GM23338 (cell line): Measurements from ENCODE around the gene HOXA2. TPM values are rescaled to one million over a fixed set of nuclear protein-coding genes. Genes with fewer than 3 reads are reported as not detected.

Experiments
- ATAC-seq: fragments of 200-7000 bp; cut with Tn5 transposase; 3 replicates; pipeline ENCODE4 v1.9.1; 2020
- DNase-seq: peaks from one replicate; pipeline ENCODE4 v3.0.0-alpha.2; 2015; ENCODE audit warnings: low spot score
- H2AFZ ChIP-seq: fragments of 200-600 bp; sonication (generic); 2 replicates; pipeline ENCODE4 v1.8.0; 2016; ENCODE audit warnings: antibody characterized with exemption, mild to moderate bottlenecking, moderate library complexity
- H3F3A ChIP-seq: fragments of 200-600 bp; sonication (generic); replicated peaks from 2 replicates; pipeline ENCODE4 v1.8.0; 2017; ENCODE audit warnings: antibody characterized with exemption, mixed run types, low read depth
- H3K27ac ChIP-seq: fragments of 200-600 bp; sonication (generic); 2 replicates; pipeline ENCODE4 v1.6.1; 2016; ENCODE audit warnings: low read depth
- H3K27me3 ChIP-seq: fragments of 200-600 bp; sonication (generic); 2 replicates; pipeline ENCODE4 v1.8.0; 2016; ENCODE audit warnings: mild to moderate bottlenecking, mixed run types, moderate library complexity; ENCODE audit not compliant: insufficient read depth
- H3K36me3 ChIP-seq: fragments of 200-600 bp; sonication (generic); 2 replicates; pipeline ENCODE4 v1.8.0; 2016; ENCODE audit warnings: mild to moderate bottlenecking; ENCODE audit not compliant: insufficient read depth
- H3K4me1 ChIP-seq: fragments of 200-600 bp; sonication (generic); 2 replicates; pipeline ENCODE4 v1.8.0; 2016; ENCODE audit warnings: mild to moderate bottlenecking, moderate library complexity; ENCODE audit not compliant: insufficient read depth
- H3K4me2 ChIP-seq: fragments of 200-600 bp; sonication (generic); 2 replicates; pipeline ENCODE4 v1.7.1; 2017; ENCODE audit warnings: mixed run types
- H3K4me3 ChIP-seq: fragments of 200-600 bp; sonication (generic); 2 replicates; pipeline ENCODE4 v1.6.1; 2016; ENCODE audit warnings: mixed run types
- H3K79me2 ChIP-seq: fragments of 200-600 bp; sonication (generic); replicated peaks from 2 replicates; pipeline ENCODE4 v1.8.0; 2017; ENCODE audit warnings: mild to moderate bottlenecking; ENCODE audit not compliant: insufficient read depth
- H3K9me2 ChIP-seq: fragments of 200-600 bp; sonication (generic); 2 replicates; pipeline ENCODE4 v1.8.0; 2017; ENCODE audit not compliant: insufficient read depth
- H4K20me1 ChIP-seq: fragments of 200-600 bp; sonication (generic); replicated peaks from 2 replicates; pipeline ENCODE4 v1.8.0; 2017; ENCODE audit warnings: mild to moderate bottlenecking; ENCODE audit not compliant: insufficient read depth
- H3K27ac Mint-ChIP-seq: 2 replicates; pipeline ENCODE4 v1.8.0; 2020; ENCODE audit warnings: inconsistent platforms, mild to moderate bottlenecking, moderate library complexity, mixed read lengths
- H3K27me3 Mint-ChIP-seq: 3 replicates; pipeline ENCODE4 v1.8.0; 2022; ENCODE audit warnings: low read depth, mild to moderate bottlenecking, moderate library complexity, mixed read lengths, inconsistent platforms; ENCODE audit not compliant: insufficient read depth, poor library complexity
- H3K36me3 Mint-ChIP-seq: 3 replicates; pipeline ENCODE4 v1.8.0; 2021; ENCODE audit warnings: low read depth, mild to moderate bottlenecking, inconsistent platforms, moderate library complexity, mixed read lengths
- H3K4me1 Mint-ChIP-seq: 3 replicates; pipeline ENCODE4 v1.8.0; 2020; ENCODE audit warnings: mild to moderate bottlenecking, inconsistent platforms, mixed read lengths
- H3K4me3 Mint-ChIP-seq: 3 replicates; pipeline ENCODE4 v1.8.0; 2021; ENCODE audit warnings: moderate library complexity, mild to moderate bottlenecking, inconsistent platforms, mixed read lengths
- H3K9me3 Mint-ChIP-seq: 3 replicates; pipeline ENCODE4 v1.8.0; 2020; ENCODE audit warnings: moderate library complexity, mild to moderate bottlenecking, inconsistent platforms, mixed read lengths
- CREB1 ChIP-seq: fragments of 250-450 bp; sonication (Bioruptor Pico); IDR thresholded peaks from 2 replicates; pipeline ENCODE4 v1.5.0; 2020; ENCODE audit warnings: low read depth, mild to moderate bottlenecking, moderate library complexity
- ETS1 ChIP-seq: IDR thresholded peaks from 2 replicates; pipeline ENCODE4 v1.6.1; 2016; ENCODE audit warnings: antibody characterized with exemption
- EZH2 ChIP-seq: fragments of 200-600 bp; sonication (generic); IDR thresholded peaks from one replicate; pipeline ENCODE4 v1.8.0; 2017; ENCODE audit warnings: antibody characterized with exemption, mild to moderate bottlenecking, low read depth; ENCODE audit not compliant: unreplicated experiment
- EZH2phosphoT487 ChIP-seq: fragments of 200-600 bp; sonication (generic); IDR thresholded peaks from one replicate; pipeline ENCODE4 v1.8.1; 2018; ENCODE audit warnings: antibody characterized with exemption; ENCODE audit not compliant: unreplicated experiment
- POLR2AphosphoS5 ChIP-seq: IDR thresholded peaks from 2 replicates; pipeline ENCODE4 v1.6.1; 2016; ENCODE audit warnings: antibody characterized with exemption, low read depth
- REST ChIP-seq: IDR thresholded peaks from one replicate; pipeline ENCODE4 v1.6.1; 2018; ENCODE audit warnings: antibody characterized with exemption; ENCODE audit not compliant: unreplicated experiment
- ZNF114 ChIP-seq: fragments of 250-450 bp; sonication (Bioruptor Pico); IDR thresholded peaks from 2 replicates; pipeline ENCODE4 v1.5.0; 2020; ENCODE audit warnings: mild to moderate bottlenecking, moderate library complexity
- ZNF331 ChIP-seq: fragments of 250-450 bp; sonication (Bioruptor Pico); IDR thresholded peaks from 2 replicates; pipeline ENCODE4 v1.5.0; 2020; ENCODE audit warnings: low read depth, mild to moderate bottlenecking, moderate library complexity
- polyA plus RNA-seq: library from polyadenylated mRNA; unstranded; fragments of >200 nt; fragmentation: Nextera tagmentation; extraction: Ambion mirVana; gene quantifications from 2 replicates; pipeline ENCODE4 v1.2.1, GENCODE V29; 2016
- total RNA-seq: library from RNA; depleted of rRNA; stranded (reverse); fragments of >200 nt; shearing (Covaris generic); gene quantifications from 2 replicates; pipeline ENCODE4 v1.2.3, GENCODE V29; 2014
- TF ChIP-seq, protein P1 (sequence below), 2 experiments: fragments of 200-600 bp in 1 of 2; sonication (generic) in 1 of 2; conservative IDR thresholded peaks; 2 replicates each; pipeline versions ENCODE4 v1.5.1 to v1.6.1; 2016 to 2017; ENCODE audit warnings: antibody characterized with exemption in 2 of 2, low read depth in 2 of 2, mild to moderate bottlenecking in 2 of 2, moderate library complexity in 1 of 2

Gene HOXA2
- total and polyA plus RNA-seq, 2 experiments from 2014 or later = not detected

- Mint-ChIP-seq H3K27ac (no peak overlapping the region), H3K36me3 (no peaks in the 10 kb centered on the region; the same call in 2 of the 3 replicates), H3K9me3 (peaks cover 28% of the 10 kb centered on the region), H3K4me3 (no peak overlapping the region; the same call in 2 of the 3 replicates), H3K27me3 (peaks cover 100% of the 10 kb centered on the region), H3K4me1 (peaks cover 20% of the 10 kb centered on the region)
- TF ChIP-seq EZH2 = peak; percentile 94
- TF ChIP-seq, protein P1, sequence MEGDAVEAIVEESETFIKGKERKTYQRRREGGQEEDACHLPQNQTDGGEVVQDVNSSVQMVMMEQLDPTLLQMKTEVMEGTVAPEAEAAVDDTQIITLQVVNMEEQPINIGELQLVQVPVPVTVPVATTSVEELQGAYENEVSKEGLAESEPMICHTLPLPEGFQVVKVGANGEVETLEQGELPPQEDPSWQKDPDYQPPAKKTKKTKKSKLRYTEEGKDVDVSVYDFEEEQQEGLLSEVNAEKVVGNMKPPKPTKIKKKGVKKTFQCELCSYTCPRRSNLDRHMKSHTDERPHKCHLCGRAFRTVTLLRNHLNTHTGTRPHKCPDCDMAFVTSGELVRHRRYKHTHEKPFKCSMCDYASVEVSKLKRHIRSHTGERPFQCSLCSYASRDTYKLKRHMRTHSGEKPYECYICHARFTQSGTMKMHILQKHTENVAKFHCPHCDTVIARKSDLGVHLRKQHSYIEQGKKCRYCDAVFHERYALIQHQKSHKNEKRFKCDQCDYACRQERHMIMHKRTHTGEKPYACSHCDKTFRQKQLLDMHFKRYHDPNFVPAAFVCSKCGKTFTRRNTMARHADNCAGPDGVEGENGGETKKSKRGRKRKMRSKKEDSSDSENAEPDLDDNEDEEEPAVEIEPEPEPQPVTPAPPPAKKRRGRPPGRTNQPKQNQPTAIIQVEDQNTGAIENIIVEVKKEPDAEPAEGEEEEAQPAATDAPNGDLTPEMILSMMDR (conservative IDR thresholded peaks at IDR 0.05; ENCODE audit: low read depth in 2 of 2) = no peak
- Histone ChIP-seq H3K27ac (no peak overlapping the region), H3K36me3 (no peaks in the 10 kb centered on the region), H3F3A (peaks cover 29% of the 10 kb centered on the region), H3K4me1 (peaks cover 33% of the 10 kb centered on the region), H3K9me2 (no peaks in the 10 kb centered on the region), H3K4me2 (no peak overlapping the region), H2AFZ (no peak overlapping the region), H4K20me1 (peaks cover 37% of the 10 kb centered on the region), H3K4me3 (no peak overlapping the region), H3K79me2 (no peaks in the 10 kb centered on the region), H3K27me3 (peaks cover 100% of the 10 kb centered on the region)
- ATAC-seq = no peak
- DNase-seq = no peak
Observed at GRCh38 chr7:27145914-27146412, 43.5 kb upstream of the HOXA2 start.

- Mint-ChIP-seq H3K9me3 (peaks cover 28% of the 10 kb centered on the region), H3K36me3 (no peaks in the 10 kb centered on the region; the same call in 2 of the 3 replicates), H3K4me3 (peak overlapping the region; percentile 9; the same call in 1 of the 3 replicates), H3K27ac (no peak overlapping the region), H3K27me3 (peaks cover 100% of the 10 kb centered on the region), H3K4me1 (peaks cover 19% of the 10 kb centered on the region)
- Histone ChIP-seq H3K27me3 (peaks cover 100% of the 10 kb centered on the region), H3K36me3 (no peaks in the 10 kb centered on the region), H3K9me2 (no peaks in the 10 kb centered on the region), H3F3A (peaks cover 32% of the 10 kb centered on the region), H3K79me2 (no peaks in the 10 kb centered on the region), H3K4me2 (0 out of 2 replicates have a peak overlapping the region, but pooled peaks have one; percentile 26), H3K4me3 (no peak overlapping the region), H3K27ac (no peak overlapping the region), H2AFZ (no peak overlapping the region), H3K4me1 (peaks cover 31% of the 10 kb centered on the region), H4K20me1 (peaks cover 42% of the 10 kb centered on the region)
- ATAC-seq (no peak), DNase-seq (peak; percentile 46)
- TF ChIP-seq ZNF114 (CRISPR knock-in tag) (no peak), POLR2AphosphoS5 (no peak), ETS1 (no peak), CREB1 (CRISPR knock-in tag) (no peak), EZH2 (peak; percentile 97), REST (no peak), ZNF331 (CRISPR knock-in tag) (no peak), EZH2phosphoT487 (peak; percentile 82)
Observed at GRCh38 chr7:27145165-27145913, 42.9 kb upstream of the HOXA2 start.
